OCI-LY3 (cell line): ENCODE data around the gene NDC1.

ENCODE experiments used
- EZH2phosphoT487 ChIP-seq: fragments of 200-600 bp; shearing (Covaris generic); IDR thresholded peaks from 2 replicates; pipeline ENCODE4 v1.6.1; 2018; ENCODE audit warnings: antibody characterized with exemption, mixed run types, low read depth
- TF ChIP-seq, protein P1 (sequence below): fragments of 200-600, 300-600 bp; sonication (generic); IDR thresholded peaks from 2 replicates; pipeline ENCODE4 v1.5.1; 2014; ENCODE audit warnings: antibody characterized with exemption, low read length, low read depth

DNA sequence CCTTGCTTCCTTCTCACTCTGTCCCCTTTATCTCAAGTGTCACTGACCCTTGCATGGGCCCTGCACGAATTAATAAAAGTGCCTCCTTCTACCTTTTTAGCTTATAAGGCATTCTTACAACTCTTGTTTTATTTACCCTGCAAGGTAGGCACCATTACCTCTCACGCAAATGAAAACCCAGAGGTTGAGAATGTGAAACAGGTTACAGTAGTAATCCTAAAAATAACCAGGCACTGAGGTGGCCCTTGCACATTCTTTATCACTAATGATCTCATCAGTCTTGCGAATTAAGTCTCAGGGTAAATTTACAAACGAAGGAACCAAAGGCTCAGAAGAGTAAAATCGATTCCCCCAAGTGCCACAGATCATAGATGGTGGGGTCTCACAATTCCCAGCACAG lies 102.8 kb downstream of the NDC1 start:
- TF ChIP-seq, protein P1, sequence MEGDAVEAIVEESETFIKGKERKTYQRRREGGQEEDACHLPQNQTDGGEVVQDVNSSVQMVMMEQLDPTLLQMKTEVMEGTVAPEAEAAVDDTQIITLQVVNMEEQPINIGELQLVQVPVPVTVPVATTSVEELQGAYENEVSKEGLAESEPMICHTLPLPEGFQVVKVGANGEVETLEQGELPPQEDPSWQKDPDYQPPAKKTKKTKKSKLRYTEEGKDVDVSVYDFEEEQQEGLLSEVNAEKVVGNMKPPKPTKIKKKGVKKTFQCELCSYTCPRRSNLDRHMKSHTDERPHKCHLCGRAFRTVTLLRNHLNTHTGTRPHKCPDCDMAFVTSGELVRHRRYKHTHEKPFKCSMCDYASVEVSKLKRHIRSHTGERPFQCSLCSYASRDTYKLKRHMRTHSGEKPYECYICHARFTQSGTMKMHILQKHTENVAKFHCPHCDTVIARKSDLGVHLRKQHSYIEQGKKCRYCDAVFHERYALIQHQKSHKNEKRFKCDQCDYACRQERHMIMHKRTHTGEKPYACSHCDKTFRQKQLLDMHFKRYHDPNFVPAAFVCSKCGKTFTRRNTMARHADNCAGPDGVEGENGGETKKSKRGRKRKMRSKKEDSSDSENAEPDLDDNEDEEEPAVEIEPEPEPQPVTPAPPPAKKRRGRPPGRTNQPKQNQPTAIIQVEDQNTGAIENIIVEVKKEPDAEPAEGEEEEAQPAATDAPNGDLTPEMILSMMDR: no peak
- no peak for TF ChIP-seq EZH2phosphoT487
